HepG2 (cell line): ENCODE measurements around the gene SLC29A2. TPM values are rescaled to one million over a fixed set of nuclear protein-coding genes. Genes with fewer than 3 reads are reported as not detected.

Source experiments
- ATF6 ChIP-seq: sonication (generic); formaldehyde crosslinking; conservative IDR thresholded peaks from 2 replicates; pipeline ENCODE4 v1.4.0; 2020; ENCODE audit warnings: missing genetic modification reagents
- BHLHE40 ChIP-seq: IDR thresholded peaks from 2 replicates; pipeline ENCODE4 v1.6.1; 2011; ENCODE audit warnings: low read length, improper control_type of control experiment
- BORCS8-MEF2B ChIP-seq: sonication (generic); formaldehyde crosslinking; IDR thresholded peaks from 2 replicates; pipeline ENCODE4 v1.8.0; 2022; ENCODE audit warnings: mild to moderate bottlenecking, missing genetic modification reagents
- BRCA1 ChIP-seq: sonication (generic); formaldehyde crosslinking; IDR thresholded peaks from 2 replicates; pipeline ENCODE4 v1.4.0; 2020; ENCODE audit warnings: missing genetic modification reagents
- BRD4 ChIP-seq: sonication (generic); formaldehyde crosslinking; IDR thresholded peaks from 2 replicates; pipeline ENCODE4 v1.4.0; 2020; ENCODE audit warnings: missing genetic modification reagents
- FOXP1 ChIP-seq, 2 experiments: fragments of 450-650 bp in 1 of 2; IDR thresholded peaks; 2 replicates each; pipeline ENCODE4 v1.6.1; 2017 to 2018; ENCODE audit warnings: antibody characterized with exemption in 1 of 2
- GFI1 ChIP-seq: sonication (generic); formaldehyde crosslinking; IDR thresholded peaks from 2 replicates; pipeline ENCODE4 v1.5.0; 2020; ENCODE audit warnings: missing genetic modification reagents, mild to moderate bottlenecking, borderline replicate concordance
- POGZ ChIP-seq: sonication (generic); formaldehyde crosslinking; IDR thresholded peaks from 2 replicates; pipeline ENCODE4 v1.4.0; 2020; ENCODE audit warnings: mild to moderate bottlenecking, missing genetic modification reagents
- RBM22 ChIP-seq: fragments of 200-400 bp; formaldehyde crosslinking; optimal IDR thresholded peaks from 2 replicates; pipeline ENCODE3; 2017; ENCODE audit warnings: mild to moderate bottlenecking, low read length, moderate library complexity
- RORA ChIP-seq: sonication (generic); formaldehyde crosslinking; IDR thresholded peaks from 2 replicates; pipeline ENCODE4 v1.5.0; 2020; ENCODE audit warnings: mild to moderate bottlenecking, missing genetic modification reagents, moderate library complexity
- SKI ChIP-seq: fragments of 450-650 bp; IDR thresholded peaks from one replicate; pipeline ENCODE4 v1.6.1; 2018; ENCODE audit warnings: mild to moderate bottlenecking; ENCODE audit not compliant: partially characterized antibody
- TGIF2 ChIP-seq: IDR thresholded peaks from 2 replicates; pipeline ENCODE4 v1.6.1; 2016; ENCODE audit warnings: control low read depth, missing compliant biosample characterization
- ZMYM3 ChIP-seq: sonication (generic); formaldehyde crosslinking; IDR thresholded peaks from 2 replicates; pipeline ENCODE4 v1.5.1; 2020; ENCODE audit warnings: mild to moderate bottlenecking, missing genetic modification reagents
- ZNF18 ChIP-seq: sonication (generic); formaldehyde crosslinking; IDR thresholded peaks from 2 replicates; pipeline ENCODE4 v1.8.0; 2022; ENCODE audit warnings: mild to moderate bottlenecking, missing genetic modification reagents; ENCODE audit not compliant: insufficient replicate concordance
- ZNF205 ChIP-seq: IDR thresholded peaks from 2 replicates; pipeline ENCODE4 v1.6.1; 2018; ENCODE audit warnings: missing biosample characterization, missing genetic modification reagents
- ZNF263 ChIP-seq: sonication (generic); formaldehyde crosslinking; IDR thresholded peaks from 2 replicates; pipeline ENCODE4 v1.4.0; 2020; ENCODE audit warnings: missing genetic modification reagents
- ZNF552 ChIP-seq: sonication (generic); formaldehyde crosslinking; IDR thresholded peaks from 2 replicates; pipeline ENCODE4 v1.9.0; 2022; ENCODE audit warnings: missing genetic modification reagents, mild to moderate bottlenecking, borderline replicate concordance
- ZNF652 ChIP-seq: IDR thresholded peaks from 2 replicates; pipeline ENCODE4 v1.6.1; 2016; ENCODE audit warnings: low read depth, borderline replicate concordance
- ZNF746 ChIP-seq: sonication (generic); formaldehyde crosslinking; IDR thresholded peaks from 2 replicates; pipeline ENCODE4 v1.8.0; 2022; ENCODE audit warnings: mild to moderate bottlenecking, missing genetic modification reagents
- ZNF780A ChIP-seq: sonication (generic); formaldehyde crosslinking; IDR thresholded peaks from 2 replicates; pipeline ENCODE4 v1.8.0; 2022; ENCODE audit warnings: mild to moderate bottlenecking, missing genetic modification reagents, moderate library complexity
- ZSCAN12 ChIP-seq: sonication (generic); formaldehyde crosslinking; IDR thresholded peaks from 2 replicates; pipeline ENCODE4 v1.9.0; 2021; ENCODE audit warnings: mild to moderate bottlenecking, missing genetic modification reagents
- ZSCAN20 ChIP-seq: sonication (generic); formaldehyde crosslinking; IDR thresholded peaks from 2 replicates; pipeline ENCODE4 v1.4.0; 2020; ENCODE audit warnings: missing genetic modification reagents, mild to moderate bottlenecking, borderline replicate concordance
- polyA plus RNA-seq, 8 experiments: library from polyadenylated mRNA; depleted of rRNA in 3 of 8; stranded (reverse) in 7 of 8; unstranded in 1 of 8; fragments of >200 nt; fragmentation: Illumina TruSeq in 4 of 8; extraction: Trizol in 4 of 8; gene quantifications; 2 replicates each; pipeline versions ENCODE4 v1.2.1 to v1.2.3, GENCODE V29; 2011 to 2016; ENCODE audit warnings: low read depth in 4 of 8, missing spikeins in 1 of 8, mixed read lengths in 1 of 8; ENCODE audit not compliant: insufficient read depth in 1 of 8
- total RNA-seq, 5 experiments: library from RNA; depleted of rRNA; stranded (reverse); fragments of >200 nt; fragmentation: Illumina TruSeq; extraction: Trizol; gene quantifications; 2 replicates each; pipeline ENCODE4 v1.2.3, GENCODE V29; 2016; ENCODE audit warnings: low read depth in 1 of 5
- TF ChIP-seq, protein P1 (sequence below): sonication (generic); formaldehyde crosslinking; IDR thresholded peaks from 2 replicates; pipeline ENCODE4 v1.4.0; 2020; ENCODE audit warnings: mild to moderate bottlenecking, missing genetic modification reagents
- TF ChIP-seq, protein P2 (sequence below): sonication (generic); formaldehyde crosslinking; IDR thresholded peaks from 2 replicates; pipeline ENCODE4 v1.5.0; 2020; ENCODE audit warnings: mild to moderate bottlenecking, missing genetic modification reagents, moderate library complexity

The SLC29A2 gene
- total and polyA plus RNA-seq, 2 of the 13 experiments (the other 11 are each of a cell fraction or from before 2014, with no cell fraction given): 0.63 to 0.66 TPM

DNA sequence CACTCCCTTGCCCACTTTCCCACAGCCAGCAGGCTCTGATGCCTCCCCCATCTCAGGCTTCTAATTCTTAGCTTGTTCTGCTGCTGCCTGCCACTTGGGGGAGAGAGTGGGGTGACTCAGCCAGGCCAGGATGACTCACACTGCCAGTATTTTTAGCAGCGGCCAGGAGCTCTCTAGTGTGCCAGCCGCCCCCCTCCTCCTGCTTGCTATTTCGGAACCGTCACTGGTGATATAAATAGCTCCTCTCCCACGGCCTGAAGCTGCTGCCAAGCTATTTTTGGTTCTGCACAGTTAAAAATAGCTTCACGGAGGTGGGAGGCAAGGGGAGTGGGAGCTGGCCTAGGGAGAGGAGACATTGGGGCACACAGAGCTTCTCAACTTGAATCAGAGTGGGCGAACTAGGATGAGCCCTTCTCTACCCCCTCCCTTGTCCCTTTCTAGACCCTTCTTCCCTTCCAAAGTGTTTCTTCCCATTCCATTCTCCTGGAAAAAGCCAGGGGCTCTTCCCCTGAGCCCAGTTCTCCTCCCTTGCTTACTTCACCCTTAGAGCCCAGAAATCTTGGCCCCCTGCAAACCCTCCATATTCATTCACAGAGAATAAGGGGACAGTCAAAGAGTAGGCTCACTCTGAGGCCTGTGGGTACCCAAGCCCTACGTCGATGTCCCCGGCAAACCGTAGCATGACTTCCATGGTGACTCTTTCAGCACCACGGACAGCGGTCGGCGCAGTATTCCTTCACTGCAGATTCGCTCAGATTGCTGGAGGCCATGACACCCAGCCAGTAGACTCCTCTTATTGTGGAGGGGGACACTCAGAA, 46.8 kb upstream of the SLC29A2 start (continued):
- TF ChIP-seq, protein P1, sequence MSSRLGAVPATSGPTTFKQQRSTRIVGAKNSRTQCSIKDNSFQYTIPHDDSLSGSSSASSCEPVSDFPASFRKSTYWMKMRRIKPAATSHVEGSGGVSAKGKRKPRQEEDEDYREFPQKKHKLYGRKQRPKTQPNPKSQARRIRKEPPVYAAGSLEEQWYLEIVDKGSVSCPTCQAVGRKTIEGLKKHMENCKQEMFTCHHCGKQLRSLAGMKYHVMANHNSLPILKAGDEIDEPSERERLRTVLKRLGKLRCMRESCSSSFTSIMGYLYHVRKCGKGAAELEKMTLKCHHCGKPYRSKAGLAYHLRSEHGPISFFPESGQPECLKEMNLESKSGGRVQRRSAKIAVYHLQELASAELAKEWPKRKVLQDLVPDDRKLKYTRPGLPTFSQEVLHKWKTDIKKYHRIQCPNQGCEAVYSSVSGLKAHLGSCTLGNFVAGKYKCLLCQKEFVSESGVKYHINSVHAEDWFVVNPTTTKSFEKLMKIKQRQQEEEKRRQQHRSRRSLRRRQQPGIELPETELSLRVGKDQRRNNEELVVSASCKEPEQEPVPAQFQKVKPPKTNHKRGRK (CRISPR knock-in tag): no peak
- TF ChIP-seq RORA (CRISPR knock-in tag): no peak
- no peak for TF ChIP-seq ZNF746
- no peak for TF ChIP-seq BRD4
- TF ChIP-seq ZMYM3: no peak
- TF ChIP-seq ZNF552 (CRISPR knock-in tag): no peak
- TF ChIP-seq RBM22: no peak
- TF ChIP-seq GFI1 (CRISPR knock-in tag): 0 out of 2 replicates have a peak, but pooled peaks have one; percentile 25
- TF ChIP-seq ZNF263 (CRISPR knock-in tag): peak; percentile 72
- no peak for TF ChIP-seq ZSCAN20 (CRISPR knock-in tag)
- TF ChIP-seq FOXP1 (IDR thresholded peaks at IDR 0.05): no peak
- TF ChIP-seq FOXP1 (CRISPR knock-in tag; IDR thresholded peaks at IDR 0.05): no peak
- no peak for TF ChIP-seq SKI
- TF ChIP-seq ZNF652 (CRISPR knock-in tag): no peak
- TF ChIP-seq ATF6 (CRISPR knock-in tag): no peak
- peak; percentile 48; the same call in 1 of the 2 replicates for TF ChIP-seq ZNF205
- TF ChIP-seq ZNF18 (CRISPR knock-in tag): peak; percentile 81
- TF ChIP-seq BHLHE40: no peak
- peak; percentile 86; the same call in 1 of the 2 replicates for TF ChIP-seq TGIF2 (CRISPR knock-in tag)
- peak; percentile 93 for TF ChIP-seq BORCS8-MEF2B (CRISPR knock-in tag)
- 0 out of 2 replicates have a peak, but pooled peaks have one; percentile 76 for TF ChIP-seq ZNF780A (CRISPR knock-in tag)
- TF ChIP-seq BRCA1 (CRISPR knock-in tag): peak; percentile 98
- peak; percentile 91; the same call in 1 of the 2 replicates for TF ChIP-seq ZSCAN12 (CRISPR knock-in tag)
- TF ChIP-seq POGZ (CRISPR knock-in tag): no peak
- TF ChIP-seq, protein P2, sequence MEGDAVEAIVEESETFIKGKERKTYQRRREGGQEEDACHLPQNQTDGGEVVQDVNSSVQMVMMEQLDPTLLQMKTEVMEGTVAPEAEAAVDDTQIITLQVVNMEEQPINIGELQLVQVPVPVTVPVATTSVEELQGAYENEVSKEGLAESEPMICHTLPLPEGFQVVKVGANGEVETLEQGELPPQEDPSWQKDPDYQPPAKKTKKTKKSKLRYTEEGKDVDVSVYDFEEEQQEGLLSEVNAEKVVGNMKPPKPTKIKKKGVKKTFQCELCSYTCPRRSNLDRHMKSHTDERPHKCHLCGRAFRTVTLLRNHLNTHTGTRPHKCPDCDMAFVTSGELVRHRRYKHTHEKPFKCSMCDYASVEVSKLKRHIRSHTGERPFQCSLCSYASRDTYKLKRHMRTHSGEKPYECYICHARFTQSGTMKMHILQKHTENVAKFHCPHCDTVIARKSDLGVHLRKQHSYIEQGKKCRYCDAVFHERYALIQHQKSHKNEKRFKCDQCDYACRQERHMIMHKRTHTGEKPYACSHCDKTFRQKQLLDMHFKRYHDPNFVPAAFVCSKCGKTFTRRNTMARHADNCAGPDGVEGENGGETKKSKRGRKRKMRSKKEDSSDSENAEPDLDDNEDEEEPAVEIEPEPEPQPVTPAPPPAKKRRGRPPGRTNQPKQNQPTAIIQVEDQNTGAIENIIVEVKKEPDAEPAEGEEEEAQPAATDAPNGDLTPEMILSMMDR (CRISPR knock-in tag): 0 out of 2 replicates have a peak, but pooled peaks have one; percentile 11
